Neural progenitor cell (in vitro differentiated cells): Measurements from ENCODE around the gene OR4F3. TPM values are rescaled to one million over a fixed set of nuclear protein-coding genes. Genes with fewer than 3 reads are reported as not detected.
"Not testable (repeated sequence)": the region's sequence is repeated elsewhere in the genome, so short reads cannot be mapped to it uniquely, and the experiment has no call there.

ENCODE experiments used
- DNase-seq: peaks from one replicate; pipeline ENCODE4 v3.0.0-alpha.2; 2016; ENCODE audit warnings: low spot score
- H2AFZ ChIP-seq: fragments of 200-600 bp; sonication (generic); replicated peaks from 2 replicates; pipeline ENCODE4 v1.6.1; 2016; ENCODE audit warnings: antibody characterized with exemption
- H3F3A ChIP-seq: fragments of 200-600 bp; sonication (generic); 2 replicates; pipeline ENCODE4 v1.6.1; 2016; ENCODE audit warnings: antibody characterized with exemption, low read depth
- H3K27ac ChIP-seq: fragments of 200-600 bp; sonication (generic); 2 replicates; pipeline ENCODE4 v1.5.1; 2016; ENCODE audit warnings: mild to moderate bottlenecking
- H3K27me3 ChIP-seq: fragments of 200-600 bp; sonication (generic); 2 replicates; pipeline ENCODE4 v1.6.1; 2016; ENCODE audit warnings: mild to moderate bottlenecking, moderate library complexity
- H3K36me3 ChIP-seq: fragments of 200-600 bp; sonication (generic); 2 replicates; pipeline ENCODE4 v1.5.1; 2016
- H3K4me1 ChIP-seq: fragments of 200-600 bp; sonication (generic); 2 replicates; pipeline ENCODE4 v1.6.1; 2016; ENCODE audit warnings: mixed run types
- H3K4me2 ChIP-seq: fragments of 200-600 bp; sonication (generic); 2 replicates; pipeline ENCODE4 v1.6.1; 2016
- H3K4me3 ChIP-seq: fragments of 200-600 bp; sonication (generic); 2 replicates; pipeline ENCODE4 v1.5.1; 2016
- H3K79me2 ChIP-seq: fragments of 200-600 bp; sonication (generic); 2 replicates; pipeline ENCODE4 v1.6.1; 2016; ENCODE audit warnings: low read depth
- H3K9ac ChIP-seq: fragments of 200-600 bp; sonication (generic); 2 replicates; pipeline ENCODE4 v1.6.1; 2016
- H3K9me3 ChIP-seq: fragments of 200-600 bp; sonication (generic); 2 replicates; pipeline ENCODE4 v1.5.1; 2016; ENCODE audit warnings: low read depth
- H4K20me1 ChIP-seq: fragments of 200-600 bp; sonication (generic); 2 replicates; pipeline ENCODE4 v1.6.1; 2016; ENCODE audit warnings: low read depth
- H3K27ac Mint-ChIP-seq: 3 replicates; pipeline ENCODE4 v1.8.0; 2021; ENCODE audit warnings: mixed read lengths
- H3K27me3 Mint-ChIP-seq: 2 replicates; pipeline ENCODE4 v1.8.0; 2022; ENCODE audit warnings: low read depth, mild to moderate bottlenecking, inconsistent platforms, moderate library complexity, mixed read lengths; ENCODE audit not compliant: insufficient read depth
- H3K36me3 Mint-ChIP-seq: 3 replicates; pipeline ENCODE4 v1.8.0; 2021; ENCODE audit warnings: mixed read lengths
- H3K4me1 Mint-ChIP-seq: 3 replicates; pipeline ENCODE4 v1.8.0; 2021; ENCODE audit warnings: mixed read lengths
- H3K4me3 Mint-ChIP-seq: 3 replicates; pipeline ENCODE4 v1.8.0; 2021; ENCODE audit warnings: mild to moderate bottlenecking, moderate library complexity, mixed read lengths
- H3K9me3 Mint-ChIP-seq: 3 replicates; pipeline ENCODE4 v1.8.0; 2020; ENCODE audit warnings: mixed read lengths
- total RNA-seq: library from RNA; depleted of rRNA; stranded (reverse); fragments of >200 nt; gene quantifications from 2 replicates; pipeline ENCODE4 v1.2.3, GENCODE V29; 2015; ENCODE audit warnings: low replicate concordance

OR4F3 gene
- not detected in 2 replicates for total RNA-seq

GRCh38 chr5:181366968-181367367, at the start of gene OR4F3:
OR4F3 (plus strand) TSS chr5:181367268.
- H3K4me2 ChIP-seq, H3K4me1 Mint-ChIP-seq, H3K4me3 ChIP-seq, H3K27me3 Mint-ChIP-seq, H3K27me3 ChIP-seq, H3K27ac Mint-ChIP-seq, H3F3A ChIP-seq, H3K4me1 ChIP-seq, H3K36me3 ChIP-seq, H3K9ac ChIP-seq, H3K79me2 ChIP-seq, DNase-seq, H4K20me1 ChIP-seq, H3K4me3 Mint-ChIP-seq, H3K36me3 Mint-ChIP-seq, H3K9me3 ChIP-seq, H3K27ac ChIP-seq, H3K9me3 Mint-ChIP-seq, H2AFZ ChIP-seq: not testable (repeated sequence)

Other genes starting within 250 kb of the OR4F3 start
- not detected in 2 replicates for gene OR2V1, start 236.1 kb upstream of the OR4F3 start, total RNA-seq
- gene OR2V2, start 219.7 kb upstream of the OR4F3 start, total RNA-seq: not detected in 2 replicates
- gene TRIM7, start 162.1 kb upstream of the OR4F3 start, total RNA-seq: not detected in 2 replicates
- 8.1 and 24.2 TPM in 2 replicates for gene TRIM41, start 144.0 kb upstream of the OR4F3 start, total RNA-seq
- 2,816 and 3,567 TPM in 2 replicates for gene RACK1, start 123.4 kb upstream of the OR4F3 start, total RNA-seq
- 7.9 and 9.4 TPM in 2 replicates for gene TRIM52, start 106.1 kb upstream of the OR4F3 start, total RNA-seq